ENCODE results near the gene TOX2. TPM values are rescaled to one million over a fixed set of nuclear protein-coding genes. Genes with fewer than 3 reads are reported as not detected.

TOX2 gene
- total RNA-seq, 1 donor from 2014 or later, result 3.3 TPM

DNA sequence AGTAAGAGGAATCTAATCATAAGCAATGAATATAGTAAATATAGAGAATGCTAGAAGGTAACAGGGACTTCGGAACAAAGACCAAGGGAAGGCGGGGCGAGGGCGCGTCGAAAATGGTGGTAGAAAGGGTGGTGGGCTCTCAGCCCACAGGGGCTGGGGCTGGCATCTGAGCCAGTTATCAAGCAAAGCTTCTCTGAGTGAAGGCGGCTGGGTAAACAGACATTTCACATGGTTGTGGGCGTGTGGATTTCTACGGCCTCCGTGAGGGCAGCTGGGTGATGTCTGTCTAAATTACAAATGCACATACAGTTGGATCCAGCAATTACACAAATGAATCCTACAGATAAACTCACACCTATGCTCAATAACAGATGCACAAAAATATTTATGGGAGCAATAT is 56.6 kb downstream of the TOX2 start:
- Mint-ChIP-seq H3K4me3 (no peak overlapping the region), H3K27me3 (ENCODE audit: low read depth) (no peaks in the 10 kb centered on the region), H3K36me3 (ENCODE audit: low read depth) (no peaks in the 10 kb centered on the region), H3K4me1 (peaks cover 15% of the 10 kb centered on the region), H3K9me3 (no peaks in the 10 kb centered on the region), H3K27ac (ENCODE audit: unreplicated experiment) (no peak overlapping the region)
- DNase-seq (ENCODE audit: low read depth, low spot score), result no peak
- TF ChIP-seq, protein P1, sequence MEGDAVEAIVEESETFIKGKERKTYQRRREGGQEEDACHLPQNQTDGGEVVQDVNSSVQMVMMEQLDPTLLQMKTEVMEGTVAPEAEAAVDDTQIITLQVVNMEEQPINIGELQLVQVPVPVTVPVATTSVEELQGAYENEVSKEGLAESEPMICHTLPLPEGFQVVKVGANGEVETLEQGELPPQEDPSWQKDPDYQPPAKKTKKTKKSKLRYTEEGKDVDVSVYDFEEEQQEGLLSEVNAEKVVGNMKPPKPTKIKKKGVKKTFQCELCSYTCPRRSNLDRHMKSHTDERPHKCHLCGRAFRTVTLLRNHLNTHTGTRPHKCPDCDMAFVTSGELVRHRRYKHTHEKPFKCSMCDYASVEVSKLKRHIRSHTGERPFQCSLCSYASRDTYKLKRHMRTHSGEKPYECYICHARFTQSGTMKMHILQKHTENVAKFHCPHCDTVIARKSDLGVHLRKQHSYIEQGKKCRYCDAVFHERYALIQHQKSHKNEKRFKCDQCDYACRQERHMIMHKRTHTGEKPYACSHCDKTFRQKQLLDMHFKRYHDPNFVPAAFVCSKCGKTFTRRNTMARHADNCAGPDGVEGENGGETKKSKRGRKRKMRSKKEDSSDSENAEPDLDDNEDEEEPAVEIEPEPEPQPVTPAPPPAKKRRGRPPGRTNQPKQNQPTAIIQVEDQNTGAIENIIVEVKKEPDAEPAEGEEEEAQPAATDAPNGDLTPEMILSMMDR (conservative IDR thresholded peaks at IDR 0.05), result no peak

DNA sequence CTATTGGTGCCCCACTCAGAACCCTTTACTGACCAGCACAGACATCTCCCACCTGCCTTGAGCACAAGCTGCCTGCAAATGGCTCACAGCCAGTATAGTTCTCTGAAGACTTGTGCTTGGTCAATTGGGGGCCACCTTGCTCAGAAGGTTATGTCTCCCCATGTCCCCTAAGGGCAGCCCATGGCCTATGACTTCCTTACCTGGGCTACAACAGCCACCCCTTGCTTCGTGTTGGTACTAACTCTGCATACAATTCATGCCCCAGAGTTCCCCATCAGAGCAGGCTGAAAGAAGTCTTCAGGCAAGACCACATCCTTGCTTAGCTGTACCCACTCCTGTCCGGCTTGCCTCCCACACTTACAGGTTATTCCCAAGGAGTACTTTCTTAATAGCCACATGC is 57.4 kb downstream of the TOX2 start:
- no peak for DNase-seq (ENCODE audit: low read depth, low spot score)
- TF ChIP-seq, protein P1 (conservative IDR thresholded peaks at IDR 0.05), result no peak
- H3K4me1 Mint-ChIP-seq, result peaks cover 15% of the 10 kb centered on the region
- H3K36me3 Mint-ChIP-seq (ENCODE audit: low read depth), result no peaks in the 10 kb centered on the region
- no peak overlapping the region for H3K4me3 Mint-ChIP-seq
- no peaks in the 10 kb centered on the region for H3K9me3 Mint-ChIP-seq
- H3K27ac Mint-ChIP-seq (ENCODE audit: unreplicated experiment), result no peak overlapping the region
- no peaks in the 10 kb centered on the region for H3K27me3 Mint-ChIP-seq (ENCODE audit: low read depth)

DNA sequence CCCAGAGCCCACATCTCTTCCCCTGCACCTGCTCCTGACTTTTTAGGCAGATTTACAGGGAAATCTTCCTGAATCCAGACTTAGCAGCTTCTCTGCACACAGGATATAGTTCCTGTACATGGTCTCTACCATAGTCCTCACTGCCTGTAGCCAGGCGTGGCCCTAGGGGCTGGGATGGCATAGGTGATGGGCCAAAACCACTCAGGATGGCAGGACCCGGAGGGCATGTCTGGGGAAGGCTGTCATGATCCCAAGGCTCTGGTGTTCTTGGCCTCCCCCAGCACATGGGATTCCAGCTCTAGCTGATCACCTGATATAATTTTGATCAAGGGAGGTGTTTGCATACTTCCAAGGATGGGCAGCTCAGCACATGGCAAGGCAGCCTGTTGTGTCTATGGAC is 58.0 kb downstream of the TOX2 start:
- Mint-ChIP-seq H3K9me3 (no peaks in the 10 kb centered on the region), H3K27me3 (ENCODE audit: low read depth) (no peaks in the 10 kb centered on the region), H3K27ac (ENCODE audit: unreplicated experiment) (no peak overlapping the region), H3K36me3 (ENCODE audit: low read depth) (no peaks in the 10 kb centered on the region), H3K4me3 (no peak overlapping the region), H3K4me1 (peaks cover 15% of the 10 kb centered on the region)
- no peak for DNase-seq (ENCODE audit: low read depth, low spot score)
- TF ChIP-seq, protein P1 (conservative IDR thresholded peaks at IDR 0.05), result no peak

DNA sequence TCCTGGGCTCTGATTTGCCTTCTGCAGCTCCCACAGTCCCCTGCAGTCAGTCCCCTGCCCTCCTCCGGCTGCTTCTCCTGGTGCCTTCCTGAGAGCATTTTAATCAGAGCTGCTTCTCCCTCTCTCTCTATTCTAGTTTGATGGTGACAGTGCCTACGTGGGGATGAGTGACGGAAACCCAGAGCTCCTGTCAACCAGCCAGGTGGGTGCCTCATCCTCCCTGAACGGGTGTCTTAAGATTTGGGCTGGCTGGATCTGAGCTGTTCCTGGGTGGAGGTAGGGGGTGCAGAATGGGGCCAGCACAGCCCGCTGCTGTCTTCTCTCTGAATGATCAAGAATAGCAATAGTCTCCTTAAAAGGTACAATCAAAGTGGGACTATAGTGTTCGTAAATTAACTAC is 58.6 kb downstream of the TOX2 start:
- Mint-ChIP-seq H3K4me3 (no peak overlapping the region), H3K27me3 (ENCODE audit: low read depth) (no peaks in the 10 kb centered on the region), H3K36me3 (ENCODE audit: low read depth) (no peaks in the 10 kb centered on the region), H3K9me3 (no peaks in the 10 kb centered on the region), H3K27ac (ENCODE audit: unreplicated experiment) (no peak overlapping the region), H3K4me1 (peaks cover 20% of the 10 kb centered on the region)
- TF ChIP-seq, protein P1 (conservative IDR thresholded peaks at IDR 0.05), result no peak
- DNase-seq (ENCODE audit: low read depth, low spot score), result no peak

DNA sequence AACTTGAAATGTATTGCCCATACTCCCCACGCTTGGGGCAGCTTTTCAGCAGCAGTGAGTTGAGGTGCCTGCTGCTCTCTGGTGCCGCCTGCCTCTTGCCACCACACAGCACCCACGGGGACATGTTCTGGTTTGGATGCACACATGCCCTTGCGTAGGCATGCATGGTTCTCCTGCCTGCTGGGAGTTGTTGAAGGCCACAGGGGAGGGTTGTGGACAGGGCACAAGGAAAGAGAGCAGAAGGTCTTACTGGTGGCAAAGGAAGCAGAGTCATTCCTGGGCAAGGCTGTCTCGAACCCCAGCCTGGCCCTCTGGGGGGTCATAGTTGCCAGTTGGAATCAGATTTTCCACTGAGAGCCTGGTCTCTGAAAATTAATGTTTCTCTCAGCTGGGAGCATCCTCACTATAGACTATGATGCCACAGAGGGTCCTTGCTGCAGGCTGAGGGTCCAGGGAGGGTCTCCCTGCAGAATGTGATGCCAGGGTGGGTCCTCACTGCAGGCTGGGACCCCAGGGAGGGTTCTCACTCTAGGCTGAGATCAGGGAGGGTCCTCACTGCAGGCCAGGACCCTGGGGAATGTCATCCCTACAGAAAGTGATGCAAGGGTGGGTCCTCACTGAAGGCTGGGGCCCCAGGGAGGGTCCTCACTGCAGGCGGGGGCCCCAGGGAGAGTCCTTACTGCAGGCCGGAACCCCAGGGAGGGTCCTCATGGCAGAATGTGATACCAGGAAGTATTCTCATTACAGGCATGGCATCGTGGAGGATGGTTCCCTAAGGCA is 59.2 kb downstream of the TOX2 start:
- no peak overlapping the region for H3K4me3 Mint-ChIP-seq
- TF ChIP-seq, protein P1 (conservative IDR thresholded peaks at IDR 0.05), result no peak
- H3K9me3 Mint-ChIP-seq, result peaks cover 2% of the 10 kb centered on the region
- no peak for DNase-seq (ENCODE audit: low read depth, low spot score)
- no peaks in the 10 kb centered on the region for H3K27me3 Mint-ChIP-seq (ENCODE audit: low read depth)
- no peaks in the 10 kb centered on the region for H3K36me3 Mint-ChIP-seq (ENCODE audit: low read depth)
- peaks cover 22% of the 10 kb centered on the region for H3K4me1 Mint-ChIP-seq
- H3K27ac Mint-ChIP-seq (ENCODE audit: unreplicated experiment), result no peak overlapping the region

All from neural crest cell (in vitro differentiated cells).